Stimulated activated CD8-positive, alpha-beta memory T cell treated with anti-CD3 and anti-CD28 coated beads, Interleukin-7, amount 100 ng/mL, for 48 hours (primary cell): Measurements from ENCODE around the gene GABBR1.

ENCODE experiments used
- DNase-seq, 2 donors: peaks; one replicate each; pipeline ENCODE4 v3.0.0-alpha.2; 2020; ENCODE audit warnings: low read depth in 1 of 2; ENCODE audit errors: extremely low read depth in 1 of 2

GABBR1 gene

GRCh38 chr6:29530671-29531310 lies 102.2 kb downstream of the GABBR1 start:
- no peak for DNase-seq

GRCh38 chr6:29529956-29530355 lies 103.0 kb downstream of the GABBR1 start:
- DNase-seq, result no peak

DNA sequence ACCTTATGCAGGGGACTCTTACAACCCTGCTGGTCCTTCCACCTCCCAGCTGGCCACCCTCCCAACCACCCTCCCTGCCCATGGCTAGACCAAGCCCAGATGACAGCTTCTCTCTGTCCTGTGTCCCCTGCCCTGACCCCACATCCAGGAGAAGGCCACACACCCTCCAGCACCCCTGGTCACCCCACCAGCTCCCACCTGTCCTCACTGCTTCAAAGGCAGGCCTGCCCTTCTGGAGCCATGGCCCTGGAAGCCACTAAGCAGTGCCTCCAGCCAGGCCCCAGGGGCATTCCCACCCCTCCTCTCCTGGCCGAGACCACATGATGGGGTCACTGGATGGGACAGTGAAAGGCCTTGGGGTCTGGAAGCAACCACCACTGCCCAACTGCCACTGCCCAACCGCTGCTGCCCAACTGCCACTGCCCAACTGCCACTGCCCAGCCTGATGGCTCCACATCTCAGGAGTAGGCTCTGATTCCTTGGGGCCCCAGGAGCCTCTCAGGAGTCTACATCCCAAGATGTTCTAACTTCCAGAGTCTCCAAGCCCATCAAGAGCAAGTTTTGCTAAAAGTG lies 103.9 kb downstream of the GABBR1 start:
- DNase-seq, result no peak

- DNase-seq, result no peak
Measured at GRCh38 chr6:29528300-29528931, 104.6 kb downstream of the GABBR1 start.

DNA sequence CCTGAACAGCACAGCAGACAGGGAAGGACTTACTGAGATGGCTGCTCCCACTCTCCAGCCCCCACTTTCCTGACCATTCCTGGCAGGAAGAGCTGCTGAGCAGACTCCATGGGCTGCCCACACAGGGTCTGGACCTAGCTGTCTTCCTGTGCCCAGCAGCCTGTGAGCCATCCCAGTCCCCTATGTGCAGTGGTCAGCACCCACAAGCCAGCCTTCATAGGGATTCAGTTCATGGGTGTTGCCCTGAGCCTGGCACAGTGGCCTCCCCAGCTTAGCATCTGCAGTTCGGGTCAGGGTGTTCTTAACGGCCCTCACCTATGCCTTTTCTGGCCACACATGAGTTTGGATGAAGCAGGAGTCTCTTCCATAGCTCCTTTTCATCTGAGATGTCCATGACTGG lies 105.4 kb downstream of the GABBR1 start:
- no peak for DNase-seq

GRCh38 chr6:29527126-29527525 lies 105.9 kb downstream of the GABBR1 start:
- DNase-seq, result no peak

DNA sequence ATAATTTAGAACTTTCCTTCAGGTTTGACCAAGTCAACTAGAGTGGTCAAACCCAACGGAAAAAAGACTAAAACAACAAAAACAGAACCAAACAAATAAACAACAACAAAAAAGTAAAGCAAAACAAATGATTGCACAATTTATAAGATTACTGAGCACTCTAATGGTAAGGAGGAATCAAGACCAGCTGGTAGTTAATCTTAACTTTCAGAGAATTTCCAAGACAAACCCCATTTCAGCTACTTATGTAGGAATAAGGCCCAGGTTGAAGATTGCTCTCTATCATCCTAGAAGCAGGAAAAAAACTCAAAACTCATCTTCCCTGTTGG lies 107.7 kb downstream of the GABBR1 start:
- DNase-seq, result no peak

DNA sequence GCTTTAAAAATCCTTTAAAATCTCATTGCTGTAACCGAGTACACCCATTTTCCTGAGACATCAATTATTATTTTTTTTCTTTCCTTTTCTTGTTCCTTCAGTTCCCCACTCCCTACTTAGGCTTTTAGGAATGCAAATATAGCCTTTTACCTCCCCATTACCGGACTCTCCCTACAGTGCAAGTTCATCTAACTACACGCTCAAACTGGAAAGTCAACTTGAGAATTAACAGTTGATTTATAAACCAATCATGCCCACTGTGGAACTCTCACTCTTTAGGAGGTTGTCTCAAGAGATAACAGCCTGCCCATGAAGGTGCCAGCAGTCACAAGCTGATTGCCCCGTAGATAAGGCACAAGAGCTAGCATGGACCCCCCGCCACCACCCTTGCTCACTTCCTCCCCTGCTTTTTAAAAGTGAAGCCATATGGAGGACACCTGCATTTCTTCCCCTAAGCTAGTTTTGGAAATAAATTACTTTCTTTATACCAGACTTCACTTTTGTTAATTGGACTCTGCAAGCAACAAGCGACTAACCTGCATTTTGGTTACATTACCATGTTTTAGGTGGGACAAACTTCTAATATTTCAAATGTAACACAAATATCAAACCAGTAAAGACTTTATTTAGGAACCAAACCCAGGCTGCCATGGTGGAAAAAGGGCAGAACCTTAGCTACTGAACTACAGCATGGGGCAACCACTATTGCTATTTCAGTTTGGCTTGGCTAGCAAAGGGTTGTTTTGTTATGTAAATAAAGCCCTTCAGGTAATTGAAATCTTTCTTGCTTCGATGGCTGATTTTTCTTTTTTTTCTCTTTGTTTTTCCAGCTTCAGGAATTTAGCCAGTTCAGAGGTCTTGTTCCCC lies 108.3 kb downstream of the GABBR1 start:
- DNase-seq, result no peak

DNA sequence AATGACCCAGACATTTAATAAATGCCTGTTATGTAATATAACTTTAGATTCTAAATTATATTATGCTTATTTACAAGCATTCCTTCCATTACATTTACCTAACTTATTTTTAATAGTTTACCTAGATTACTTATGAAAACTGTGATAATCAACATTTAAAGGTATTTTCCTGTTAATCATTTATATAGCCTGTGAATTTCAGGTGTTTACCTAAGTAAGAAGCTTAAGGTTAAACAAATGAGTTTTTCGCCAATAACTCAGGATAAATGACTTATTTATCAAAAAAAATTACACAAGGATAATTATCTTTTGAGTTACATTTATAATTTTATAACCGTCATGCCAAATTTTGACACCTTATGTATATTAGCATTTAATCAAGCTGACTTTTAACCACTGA lies 108.9 kb downstream of the GABBR1 start:
- no peak for DNase-seq

- no peak for DNase-seq
Measured at GRCh38 chr6:29522227-29522626, 110.8 kb downstream of the GABBR1 start.

DNA sequence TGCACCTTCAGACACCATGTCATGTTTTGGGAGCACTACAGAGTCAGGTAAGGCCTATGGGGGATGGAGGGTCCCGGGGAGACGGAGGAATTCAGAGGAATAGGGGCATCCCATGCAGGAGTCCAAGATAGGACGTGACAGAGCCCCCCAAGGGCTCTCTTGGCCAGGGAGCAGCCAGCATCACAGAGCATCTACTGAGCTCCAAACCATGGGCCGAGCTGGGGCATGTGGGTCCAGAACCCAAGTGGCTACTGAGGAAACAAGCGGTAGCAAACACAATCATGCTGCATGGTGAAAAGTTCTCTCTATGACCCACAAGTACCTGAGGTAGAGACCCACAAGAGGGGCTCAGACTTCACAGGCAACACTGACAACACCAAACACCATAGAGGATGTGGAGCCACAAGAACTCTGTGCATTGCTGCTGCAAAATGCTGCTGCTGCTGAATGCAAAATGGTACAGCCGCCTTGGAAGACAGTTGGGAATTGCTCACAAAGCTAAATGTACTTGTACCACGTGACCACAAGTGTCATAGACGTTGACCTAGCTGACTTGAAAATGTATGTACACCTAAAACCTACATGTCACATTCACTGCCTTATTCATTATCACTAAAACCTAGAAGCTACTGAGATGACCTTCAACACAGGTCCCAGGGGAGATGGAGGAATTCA lies 111.8 kb downstream of the GABBR1 start:
- no peak for DNase-seq

DNA sequence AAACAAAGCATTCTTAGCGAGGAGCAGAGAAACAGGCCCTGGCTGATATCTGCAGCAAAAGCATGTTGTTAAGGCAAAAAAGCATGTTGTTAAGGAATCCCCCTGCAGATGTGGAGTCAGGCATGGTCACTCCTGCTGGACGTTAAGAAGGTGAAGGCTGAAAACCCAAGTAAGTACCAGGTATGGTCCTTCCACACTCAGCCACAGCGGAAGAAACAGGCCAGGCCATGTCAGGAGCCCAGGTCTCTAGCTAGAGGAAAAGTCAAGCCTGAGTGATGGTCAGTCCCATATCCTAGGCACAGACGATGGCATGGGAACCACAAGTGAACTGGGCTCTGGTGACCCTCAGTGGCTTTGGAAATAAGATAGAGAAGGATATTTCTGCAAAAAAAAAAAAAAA lies 112.8 kb downstream of the GABBR1 start:
- no peak for DNase-seq

DNA sequence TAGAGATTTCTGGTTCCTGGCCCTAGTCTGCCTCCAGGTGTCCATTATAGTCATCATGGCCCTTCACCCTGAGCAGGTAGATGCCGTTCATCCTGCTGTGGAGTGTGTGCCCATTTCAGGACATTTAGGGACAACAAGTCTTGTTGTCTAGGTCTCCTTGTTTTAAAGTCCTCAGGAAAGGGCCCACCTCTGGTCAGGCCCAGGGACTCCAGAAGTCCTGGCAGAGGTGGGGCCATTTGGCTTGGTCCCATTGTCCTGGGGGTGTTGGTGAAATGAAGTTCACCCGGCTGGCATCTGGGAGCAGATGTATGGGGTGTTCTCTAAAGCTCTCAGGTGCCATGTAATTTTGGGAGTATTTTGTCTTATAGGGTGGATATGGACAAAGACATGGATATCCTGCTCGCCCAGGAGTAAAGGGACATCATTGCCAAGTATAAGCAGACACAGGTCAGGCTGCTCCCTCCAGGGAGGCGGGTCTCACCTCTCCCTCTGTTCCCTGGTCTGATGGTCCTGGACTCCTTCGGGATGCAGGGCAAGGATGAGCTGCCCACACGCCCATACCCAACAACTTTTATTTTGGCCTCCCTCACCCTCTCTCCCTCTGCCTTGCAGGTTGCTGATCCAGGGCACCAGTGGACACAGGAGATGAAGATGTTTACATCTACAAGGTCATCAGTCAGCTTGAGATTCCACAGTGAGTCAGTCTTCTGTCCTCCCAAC lies 113.5 kb downstream of the GABBR1 start:
- no peak for DNase-seq

- DNase-seq, result no peak
Measured at GRCh38 chr6:29517728-29518440, 115.1 kb downstream of the GABBR1 start.

GRCh38 chr6:29517245-29517644 lies 115.7 kb downstream of the GABBR1 start:
- no peak for DNase-seq

GRCh38 chr6:29516108-29516507 lies 116.9 kb downstream of the GABBR1 start:
- DNase-seq, result peak in 1 of 2 donors; percentile 14

- DNase-seq, result no peak
Measured at GRCh38 chr6:29510746-29511300, 122.2 kb downstream of the GABBR1 start.

- no peak for DNase-seq
Measured at GRCh38 chr6:29510202-29510601, 122.8 kb downstream of the GABBR1 start.
